ENCODE results near the gene DTNB. TPM values are rescaled to one million over a fixed set of nuclear protein-coding genes. Genes with fewer than 3 reads are reported as not detected.
"Not testable (repeated sequence)": the region's sequence is repeated elsewhere in the genome, so short reads cannot be mapped to it uniquely, and the experiment has no call there.

DTNB gene
- total RNA-seq, 2 experiments from 2014 or later = 23.7 to 49.8 TPM

DNA sequence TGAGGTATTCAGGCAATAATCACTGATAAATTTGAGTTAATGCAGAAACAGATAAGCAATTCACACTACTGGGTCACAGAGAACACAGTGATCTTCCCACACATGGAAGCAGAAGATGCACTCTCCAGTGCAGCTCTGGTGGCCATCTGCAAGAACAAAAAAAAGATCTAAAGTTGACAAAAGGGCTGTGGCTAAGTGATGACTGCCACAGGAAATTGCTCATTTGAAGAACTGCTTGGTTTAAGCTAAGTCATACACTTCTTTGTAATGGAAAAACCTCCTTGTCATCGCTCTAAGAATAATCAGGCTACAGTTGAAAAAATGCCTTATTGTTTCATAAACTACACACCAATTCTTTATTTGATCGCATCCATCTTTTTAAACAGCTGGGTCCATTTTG is 115.1 kb downstream of the DTNB start:
- Mint-ChIP-seq H3K27ac (peak overlapping the region; percentile 98), H3K4me1 (peaks cover 57% of the 10 kb centered on the region), H3K4me3 (peak overlapping the region; percentile 27), H3K36me3 (peaks cover 24% of the 10 kb centered on the region), H3K27me3 (no peaks in the 10 kb centered on the region), H3K9me3 (ENCODE audit: low read depth) (peaks cover 4% of the 10 kb centered on the region)
- peak; percentile 80 for DNase-seq
- CTCF ChIA-PET = interaction anchor here (0.6 to 4.0 kb wide), 11 partner anchors 9 to 281 kb away, joined by 3 to 23 read pairs (median 5); no protein-coding TSS in a partner anchor
- ATAC-seq = peak; percentile 98

DNA sequence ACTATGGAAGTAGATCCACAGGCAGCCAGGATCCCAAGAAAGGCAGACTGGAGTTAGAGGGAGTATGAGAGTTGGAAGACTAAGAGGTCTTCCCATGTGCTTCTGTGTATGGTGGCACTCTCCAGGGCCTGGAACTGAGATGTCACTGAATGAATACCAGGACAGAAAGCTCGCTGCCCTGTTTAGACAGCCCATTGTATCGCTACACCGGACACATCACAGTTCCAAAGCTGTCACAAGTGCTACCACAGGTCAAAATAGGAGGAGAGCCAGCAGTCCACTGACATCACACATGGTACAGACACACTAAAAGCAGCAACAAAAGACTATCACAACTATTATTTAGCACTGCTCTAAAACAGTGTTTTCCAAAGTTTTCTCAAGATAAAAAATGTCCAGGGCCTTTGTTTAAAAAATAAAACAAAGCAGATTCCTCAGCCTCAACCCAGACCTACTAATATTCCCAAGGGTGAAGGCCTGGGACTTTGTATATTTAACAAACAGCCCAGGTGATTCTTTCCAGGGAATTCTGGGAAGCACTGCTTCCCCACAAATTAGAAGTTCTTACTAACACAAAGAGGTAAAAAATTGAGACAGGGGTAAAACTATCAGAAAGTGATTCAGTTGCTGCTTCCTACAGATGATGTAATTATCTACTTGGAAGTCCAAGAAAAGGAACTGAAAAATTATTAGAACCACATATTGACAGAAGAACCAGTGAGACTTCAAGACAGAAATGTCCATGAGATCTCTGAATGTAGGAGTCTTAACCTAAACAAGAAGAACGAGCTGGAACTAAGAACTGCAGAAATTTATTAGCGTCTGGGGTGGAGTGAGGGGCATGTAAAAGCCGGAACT is 116.0 kb downstream of the DTNB start:
- CTCF ChIA-PET = interaction anchor here (0.8 to 4.0 kb wide), 12 partner anchors 9 to 280 kb away, joined by 3 to 23 read pairs (median 4); no protein-coding TSS in a partner anchor
- DNase-seq = no peak
- peaks cover 57% of the 10 kb centered on the region for H3K4me1 Mint-ChIP-seq
- peak overlapping the region; percentile 27 for H3K4me3 Mint-ChIP-seq
- peaks cover 4% of the 10 kb centered on the region for H3K9me3 Mint-ChIP-seq (ENCODE audit: low read depth)
- H3K36me3 Mint-ChIP-seq = peaks cover 24% of the 10 kb centered on the region
- ATAC-seq = no peak
- H3K27ac Mint-ChIP-seq = peak overlapping the region; percentile 98
- H3K27me3 Mint-ChIP-seq = no peaks in the 10 kb centered on the region

DNA sequence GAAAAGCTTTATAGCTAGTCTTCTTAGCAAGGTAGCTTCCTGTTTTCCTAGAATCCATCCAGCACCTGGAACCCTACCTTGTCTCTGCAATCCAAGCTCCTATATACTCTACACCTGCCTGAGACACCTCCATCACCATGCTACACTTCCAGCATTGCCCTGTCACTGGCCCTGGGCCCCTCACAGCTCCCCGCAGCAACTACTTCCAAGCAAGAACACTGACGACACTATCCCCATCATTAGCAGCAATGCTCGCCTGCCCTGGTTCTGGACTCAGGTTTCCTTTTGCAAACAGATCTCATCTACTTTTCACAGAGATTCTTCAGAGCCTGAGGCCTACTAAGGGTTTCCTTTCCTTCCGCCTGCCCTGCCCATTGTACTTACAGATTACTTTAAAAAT is 121.1 kb downstream of the DTNB start:
- ATAC-seq (no peak), DNase-seq (no peak)
- CTCF ChIA-PET = interaction anchor here (1.0 kb wide), 1 partner anchor 210 kb away, joined by 3 read pairs; no protein-coding TSS in a partner anchor
- Mint-ChIP-seq H3K4me3 (no peak overlapping the region), H3K4me1 (peaks cover 24% of the 10 kb centered on the region), H3K9me3 (ENCODE audit: low read depth) (no peaks in the 10 kb centered on the region), H3K27me3 (no peaks in the 10 kb centered on the region), H3K27ac (no peak overlapping the region), H3K36me3 (peaks cover 7% of the 10 kb centered on the region)

DNA sequence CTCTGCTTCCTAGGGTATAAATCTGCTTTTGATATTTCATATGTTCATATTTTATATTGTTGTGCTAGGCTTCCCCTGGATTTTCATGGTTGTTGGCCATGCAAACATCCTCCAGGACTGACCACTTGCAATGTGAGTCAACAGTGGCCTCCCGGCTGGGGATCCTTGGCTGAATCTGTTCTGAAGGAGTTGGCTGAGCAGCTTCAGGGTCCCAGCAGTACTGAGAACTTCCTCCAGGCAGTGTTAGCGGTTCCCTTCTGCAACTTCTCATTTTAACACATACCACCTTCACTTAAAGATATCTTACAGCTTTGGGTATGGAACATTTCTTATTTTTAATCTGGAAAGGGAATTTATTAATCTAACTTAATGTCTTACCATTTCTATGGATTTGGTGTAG is 122.1 kb downstream of the DTNB start:
- CTCF ChIA-PET = interaction anchor here (0.8 to 1.0 kb wide), 4 partner anchors 21 to 209 kb away, joined by 3 read pairs; no protein-coding TSS in a partner anchor
- DNase-seq (no peak), ATAC-seq (no peak)
- H3K4me3 Mint-ChIP-seq = no peak overlapping the region
- H3K9me3 Mint-ChIP-seq (ENCODE audit: low read depth) = no peaks in the 10 kb centered on the region
- H3K27ac Mint-ChIP-seq = no peak overlapping the region
- peaks cover 5% of the 10 kb centered on the region for H3K36me3 Mint-ChIP-seq
- no peaks in the 10 kb centered on the region for H3K27me3 Mint-ChIP-seq
- H3K4me1 Mint-ChIP-seq = peaks cover 15% of the 10 kb centered on the region

DNA sequence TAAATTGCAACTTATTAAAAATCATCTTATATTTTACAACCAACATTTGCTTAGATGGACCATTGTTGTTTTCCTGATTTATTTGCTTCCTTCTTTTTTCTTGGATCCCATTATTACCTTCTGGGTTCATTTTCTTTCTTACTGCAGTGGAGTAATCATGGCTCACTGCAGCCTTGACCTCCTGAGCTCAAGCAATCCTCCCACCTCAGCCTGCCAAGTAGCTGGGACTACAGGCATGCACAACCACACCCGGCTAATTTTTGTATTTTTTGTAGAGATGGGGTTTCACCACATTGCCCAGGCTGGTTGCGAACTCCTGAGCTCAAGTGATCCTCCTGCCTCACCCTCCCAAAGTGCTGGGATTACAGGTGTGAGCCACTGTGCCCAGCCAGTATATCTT is 123.8 kb downstream of the DTNB start:
- DNase-seq; H3K27me3 Mint-ChIP-seq; H3K4me3 Mint-ChIP-seq; ATAC-seq; H3K36me3 Mint-ChIP-seq; H3K9me3 Mint-ChIP-seq (ENCODE audit: low read depth); H3K27ac Mint-ChIP-seq; CTCF ChIA-PET: not testable (repeated sequence)
- H3K4me1 Mint-ChIP-seq = peaks cover 22% of the 10 kb centered on the region

DNA sequence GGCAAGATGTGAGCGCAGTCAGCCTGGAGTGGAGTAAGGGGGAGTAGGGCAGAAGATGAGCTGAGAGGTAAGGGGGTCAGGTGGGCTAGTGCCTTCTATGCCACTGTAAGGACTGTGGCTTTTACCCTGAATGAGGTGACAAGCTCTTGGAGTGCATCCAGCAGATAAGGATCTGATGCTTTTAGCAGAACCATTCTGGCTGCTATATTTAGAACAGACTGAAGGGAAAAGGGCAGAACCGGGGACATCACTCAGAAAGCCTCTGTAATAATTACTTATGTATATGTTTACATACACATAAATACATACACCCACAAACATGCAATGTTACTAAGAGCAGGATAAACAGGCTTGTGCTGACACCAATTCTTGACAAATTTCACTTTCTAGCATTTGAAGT is 124.8 kb downstream of the DTNB start:
- no peak overlapping the region for H3K4me3 Mint-ChIP-seq
- CTCF ChIA-PET = interaction anchor here (0.5 to 1.9 kb wide), 2 partner anchors 9 to 413 kb away, joined by 3 to 4 read pairs; no protein-coding TSS in a partner anchor

DNA sequence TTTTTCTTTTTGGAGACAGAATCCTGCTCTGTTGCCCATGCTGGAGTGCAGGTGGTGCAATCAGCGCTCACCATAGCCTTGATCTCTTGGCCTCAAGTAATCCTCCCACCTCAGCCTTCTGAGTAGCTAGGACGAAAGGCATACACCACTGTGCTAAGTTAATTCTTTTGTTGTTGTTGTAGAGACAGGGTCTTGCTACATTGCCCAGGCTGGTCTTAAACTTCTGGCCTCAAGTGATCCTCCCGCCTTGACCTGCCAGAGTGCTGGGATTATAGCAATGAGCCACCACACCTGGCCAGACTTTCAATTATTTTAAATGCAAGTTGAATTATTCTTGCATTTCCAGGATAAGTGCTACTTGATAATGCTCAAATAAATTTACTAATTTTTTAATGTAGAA is 126.5 kb downstream of the DTNB start:
- H3K9me3 Mint-ChIP-seq (ENCODE audit: low read depth) = no peaks in the 10 kb centered on the region
- no peak overlapping the region for H3K4me3 Mint-ChIP-seq
- peaks cover 26% of the 10 kb centered on the region for H3K4me1 Mint-ChIP-seq
- peaks cover 5% of the 10 kb centered on the region for H3K36me3 Mint-ChIP-seq
- no peak overlapping the region for H3K27ac Mint-ChIP-seq
- CTCF ChIA-PET = interaction anchor here (1.0 kb wide), 1 partner anchor 44 kb away, joined by 3 read pairs; no protein-coding TSS in a partner anchor
- ATAC-seq = no peak
- H3K27me3 Mint-ChIP-seq = no peaks in the 10 kb centered on the region
- no peak for DNase-seq

More for the DNA sequence above, 124.8 kb downstream of the DTNB start:
- ATAC-seq (no peak), DNase-seq (no peak)
- H3K36me3 Mint-ChIP-seq = peaks cover 5% of the 10 kb centered on the region
- H3K27me3 Mint-ChIP-seq = no peaks in the 10 kb centered on the region
- H3K4me1 Mint-ChIP-seq = peaks cover 32% of the 10 kb centered on the region
- no peaks in the 10 kb centered on the region for H3K9me3 Mint-ChIP-seq (ENCODE audit: low read depth)
- no peak overlapping the region for H3K27ac Mint-ChIP-seq

DNA sequence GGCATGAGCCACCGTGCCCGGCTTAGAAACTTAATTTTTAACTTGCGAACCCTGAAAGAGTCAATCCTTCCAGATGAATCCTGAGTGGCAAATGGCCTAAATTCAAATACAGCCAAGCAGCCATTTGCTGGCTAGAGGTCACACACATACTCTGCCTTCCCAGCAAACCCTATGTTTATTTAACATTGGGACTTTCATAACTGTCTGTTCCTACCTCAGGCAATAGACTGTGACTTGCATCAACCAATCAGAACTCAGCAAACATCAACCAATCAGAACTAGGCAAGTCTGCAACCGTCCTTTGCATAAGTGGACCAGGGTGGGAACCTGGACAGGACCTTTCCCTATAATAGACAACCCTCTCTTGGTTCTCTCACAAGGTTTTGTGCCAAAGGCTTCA is 127.5 kb downstream of the DTNB start:
- no peak overlapping the region for H3K27ac Mint-ChIP-seq
- no peaks in the 10 kb centered on the region for H3K9me3 Mint-ChIP-seq (ENCODE audit: low read depth)
- H3K36me3 Mint-ChIP-seq = peaks cover 3% of the 10 kb centered on the region
- H3K4me1 Mint-ChIP-seq = peaks cover 25% of the 10 kb centered on the region
- no peak overlapping the region for H3K4me3 Mint-ChIP-seq
- ATAC-seq (no peak), DNase-seq (no peak)
- H3K27me3 Mint-ChIP-seq = no peaks in the 10 kb centered on the region
- CTCF ChIA-PET = interaction anchor here (1.0 to 2.6 kb wide), 3 partner anchors 8 to 43 kb away, joined by 3 to 12 read pairs (median 6); no protein-coding TSS in a partner anchor

DNA sequence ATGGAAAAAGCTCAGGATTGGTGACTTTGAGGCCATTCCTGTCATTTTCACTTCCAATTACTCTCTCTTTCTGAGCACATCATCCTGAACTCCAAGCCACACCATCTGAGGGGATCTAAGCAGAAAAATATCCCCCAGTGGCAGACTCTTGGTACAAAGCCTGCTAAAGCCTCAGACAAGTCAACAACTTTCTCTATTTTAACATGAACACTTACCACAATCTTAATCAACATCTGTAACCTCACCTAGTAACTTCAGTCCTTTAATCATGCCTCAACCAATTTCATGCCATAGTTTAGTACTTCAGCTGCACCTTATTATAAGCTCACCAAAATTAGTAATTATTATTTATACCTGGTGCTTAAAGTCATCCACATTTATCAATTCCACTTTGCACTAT is 128.9 kb downstream of the DTNB start:
- DNase-seq (no peak), ATAC-seq (peak; percentile 47)
- peaks cover 24% of the 10 kb centered on the region for H3K4me1 Mint-ChIP-seq
- CTCF ChIA-PET = interaction anchor here (2.3 to 2.6 kb wide), 2 partner anchors 10 to 13 kb away, joined by 6 to 12 read pairs; no protein-coding TSS in a partner anchor
- H3K27ac Mint-ChIP-seq = no peak overlapping the region
- H3K4me3 Mint-ChIP-seq = no peak overlapping the region
- H3K36me3 Mint-ChIP-seq = peaks cover 2% of the 10 kb centered on the region
- H3K9me3 Mint-ChIP-seq (ENCODE audit: low read depth) = no peaks in the 10 kb centered on the region
- no peaks in the 10 kb centered on the region for H3K27me3 Mint-ChIP-seq

DNA sequence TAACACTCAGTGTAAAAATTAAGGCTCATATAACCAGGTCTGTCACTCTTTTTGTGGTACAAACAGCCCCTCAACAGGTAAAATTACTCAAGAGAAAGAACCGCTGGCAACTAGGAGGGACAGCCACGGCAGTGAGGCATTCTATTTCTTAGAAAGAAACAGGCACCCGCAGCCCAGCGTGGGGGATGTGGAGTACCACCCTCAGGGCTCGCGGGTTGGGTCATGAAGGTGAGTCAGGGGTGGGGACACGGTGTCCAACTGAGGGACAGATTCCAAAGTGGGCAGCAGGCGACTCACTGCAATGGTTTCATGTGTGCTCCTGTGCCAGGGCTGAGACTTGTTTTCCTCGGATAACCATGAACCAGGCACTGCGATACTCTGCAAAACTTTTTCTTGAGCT is 129.4 kb downstream of the DTNB start:
- peaks cover 24% of the 10 kb centered on the region for H3K4me1 Mint-ChIP-seq
- H3K9me3 Mint-ChIP-seq (ENCODE audit: low read depth) = no peaks in the 10 kb centered on the region
- ATAC-seq (peak; percentile 53), DNase-seq (peak; percentile 56)
- H3K27me3 Mint-ChIP-seq = no peaks in the 10 kb centered on the region
- CTCF ChIA-PET = interaction anchor here (2.3 to 2.6 kb wide), 2 partner anchors 10 to 14 kb away, joined by 6 to 12 read pairs; no protein-coding TSS in a partner anchor
- peak overlapping the region; percentile 56 for H3K27ac Mint-ChIP-seq
- no peak overlapping the region for H3K4me3 Mint-ChIP-seq
- peaks cover 2% of the 10 kb centered on the region for H3K36me3 Mint-ChIP-seq

DNA sequence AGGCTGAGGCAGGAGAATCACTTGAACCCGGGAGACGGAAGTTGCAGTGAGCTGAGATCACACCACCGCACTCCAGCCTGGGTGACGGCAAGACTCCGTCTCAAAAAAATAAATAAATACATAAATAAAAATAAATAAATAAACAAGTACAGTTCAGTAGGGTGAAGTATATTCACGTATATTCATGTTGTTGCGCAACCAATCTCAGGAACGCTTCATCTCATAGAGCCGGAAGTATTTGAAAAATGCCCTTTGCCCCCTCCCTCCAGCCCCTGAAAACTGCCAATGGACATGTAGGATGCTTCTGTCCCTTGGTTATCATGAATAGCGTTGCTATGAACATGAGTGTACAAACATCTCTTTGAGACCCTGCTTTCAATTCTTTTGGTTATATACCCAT is 132.0 kb downstream of the DTNB start:
- peaks cover 1% of the 10 kb centered on the region for H3K36me3 Mint-ChIP-seq
- no peak overlapping the region for H3K4me3 Mint-ChIP-seq
- CTCF ChIA-PET = no interaction called here
- no peak for ATAC-seq
- H3K27ac Mint-ChIP-seq = no peak overlapping the region
- peaks cover 18% of the 10 kb centered on the region for H3K4me1 Mint-ChIP-seq
- H3K9me3 Mint-ChIP-seq (ENCODE audit: low read depth) = no peaks in the 10 kb centered on the region
- H3K27me3 Mint-ChIP-seq = no peaks in the 10 kb centered on the region
- no peak for DNase-seq

DNA sequence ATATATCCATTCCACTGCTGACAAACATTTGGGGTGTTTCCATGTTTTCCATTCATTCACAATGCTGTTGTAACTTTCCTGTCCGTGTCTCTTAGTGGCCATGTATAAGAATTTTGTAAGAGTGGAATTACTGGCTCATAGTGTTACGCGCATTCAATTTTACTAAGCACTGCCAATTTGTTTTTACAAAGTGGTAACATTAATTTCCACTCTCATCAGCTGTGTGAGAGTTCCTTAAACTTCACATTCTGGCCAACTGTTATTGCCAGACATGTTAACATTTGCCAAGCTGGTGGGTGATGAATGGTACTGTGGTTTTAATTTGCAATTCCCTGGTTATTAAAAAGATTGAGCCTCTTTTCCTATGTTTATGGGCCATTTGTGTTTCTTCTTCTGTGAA is 134.2 kb downstream of the DTNB start:
- CTCF ChIA-PET = interaction anchor here (0.6 kb wide), 1 partner anchor 37 kb away, joined by 3 read pairs; no protein-coding TSS in a partner anchor
- Mint-ChIP-seq H3K27ac (no peak overlapping the region), H3K4me1 (peaks cover 6% of the 10 kb centered on the region), H3K9me3 (ENCODE audit: low read depth) (no peaks in the 10 kb centered on the region), H3K27me3 (no peaks in the 10 kb centered on the region), H3K4me3 (no peak overlapping the region), H3K36me3 (peaks cover 7% of the 10 kb centered on the region)
- DNase-seq = no peak
- ATAC-seq = no peak

DNA sequence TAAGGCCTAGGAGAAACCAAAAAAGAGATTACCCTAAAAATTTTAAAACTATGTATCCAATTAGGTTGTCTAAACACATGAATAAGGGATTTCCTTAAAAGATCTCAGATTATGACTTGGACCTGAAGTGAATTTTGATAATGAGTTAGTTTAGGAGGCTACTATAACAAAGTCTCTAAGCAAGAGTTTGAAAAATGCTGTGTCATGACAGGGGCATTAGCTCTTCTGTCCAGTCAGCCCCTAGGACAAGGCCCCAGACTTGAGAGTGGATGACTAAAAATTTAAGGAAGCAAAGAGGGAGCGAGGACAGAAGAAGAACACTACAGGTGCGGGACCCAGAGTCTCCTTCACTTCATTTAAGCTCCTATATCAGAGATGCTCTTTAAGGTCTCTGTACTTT is 135.9 kb downstream of the DTNB start:
- Mint-ChIP-seq H3K27me3 (no peaks in the 10 kb centered on the region), H3K4me3 (no peak overlapping the region), H3K36me3 (peaks cover 9% of the 10 kb centered on the region), H3K27ac (no peak overlapping the region), H3K9me3 (ENCODE audit: low read depth) (no peaks in the 10 kb centered on the region), H3K4me1 (no peaks in the 10 kb centered on the region)
- ATAC-seq (no peak), DNase-seq (no peak)
- CTCF ChIA-PET = interaction anchor here (0.9 kb wide), 1 partner anchor 12 kb away, joined by 3 read pairs; no protein-coding TSS in a partner anchor

Measured in activated CD8-positive, alpha-beta memory T cell treated with anti-CD3 and anti-CD28 coated beads, Interleukin-2, amount 10 ng/mL, durations not matched to agents 7 days and 5 days (primary cell).